OCI-M2 (cell line): ENCODE measurements around the gene ITGA3.
"Not testable (repeated sequence)": the region's sequence is repeated elsewhere in the genome, so short reads cannot be mapped to it uniquely, and the experiment has no call there.

Experiments
- DNase-seq: peaks from one replicate; lab custom pipeline; 2025; ENCODE audit not compliant: unreplicated experiment; lab: John Stamatoyannopoulos, UW

The ITGA3 gene

DNA sequence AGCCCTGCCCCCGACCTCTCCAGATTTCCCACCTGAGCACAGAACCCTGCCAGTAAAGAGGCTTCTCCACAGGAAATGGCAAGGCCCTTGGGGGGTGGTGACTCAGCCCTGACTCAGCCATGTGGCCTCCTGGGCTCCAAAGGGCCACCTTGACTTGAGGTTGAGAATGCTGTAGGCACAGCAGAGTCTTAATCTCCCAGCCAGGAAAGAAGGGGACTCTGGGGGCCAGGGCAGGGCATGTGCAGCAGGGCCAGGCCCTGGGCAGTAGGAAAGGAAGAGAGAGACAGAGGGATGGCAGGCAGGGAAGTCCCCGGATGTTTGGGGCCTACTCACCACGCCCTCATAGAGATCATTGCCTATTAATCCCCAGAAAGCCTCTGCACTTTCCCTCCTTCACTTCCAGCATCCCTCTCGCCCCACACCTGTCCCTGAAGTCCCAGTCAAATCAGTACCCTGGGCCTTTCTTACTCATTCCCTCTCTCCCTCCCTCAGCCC lies 4.8 kb upstream of the ITGA3 start:
- DNase-seq = no peak

DNA sequence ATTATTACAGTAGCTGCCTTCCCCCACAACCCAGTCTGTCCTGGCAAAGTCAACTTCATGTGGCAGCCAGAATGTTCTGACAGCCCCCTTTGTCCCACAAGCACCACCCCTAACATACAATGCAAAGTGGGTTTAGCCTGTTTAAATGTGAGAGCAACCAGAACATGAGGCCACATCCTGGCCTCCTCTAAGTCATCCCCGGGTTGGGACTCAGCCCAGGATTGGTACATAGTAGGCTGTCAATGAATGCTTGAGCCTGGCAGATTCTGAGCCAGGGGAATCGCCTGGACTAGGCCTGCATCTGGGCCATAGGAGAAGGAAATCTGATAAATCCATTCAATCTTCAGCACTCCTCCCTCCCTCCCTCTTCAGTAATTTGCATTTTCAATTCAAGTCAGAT lies 4.3 kb upstream of the ITGA3 start:
- DNase-seq = no peak

GRCh38 chr17:50052241-50052796 lies 3.6 kb upstream of the ITGA3 start:
- no peak for DNase-seq

- no peak for DNase-seq
Observed at GRCh38 chr17:50052822-50053653, 2.9 kb upstream of the ITGA3 start.

- no peak for DNase-seq
Observed at GRCh38 chr17:50053654-50053960, 2.3 kb upstream of the ITGA3 start.

GRCh38 chr17:50055055-50055425 lies 870 bp upstream of the ITGA3 start:
- DNase-seq = no peak

GRCh38 chr17:50056217-50056960 lies 479 bp downstream of the ITGA3 start:
- no peak for DNase-seq

DNA sequence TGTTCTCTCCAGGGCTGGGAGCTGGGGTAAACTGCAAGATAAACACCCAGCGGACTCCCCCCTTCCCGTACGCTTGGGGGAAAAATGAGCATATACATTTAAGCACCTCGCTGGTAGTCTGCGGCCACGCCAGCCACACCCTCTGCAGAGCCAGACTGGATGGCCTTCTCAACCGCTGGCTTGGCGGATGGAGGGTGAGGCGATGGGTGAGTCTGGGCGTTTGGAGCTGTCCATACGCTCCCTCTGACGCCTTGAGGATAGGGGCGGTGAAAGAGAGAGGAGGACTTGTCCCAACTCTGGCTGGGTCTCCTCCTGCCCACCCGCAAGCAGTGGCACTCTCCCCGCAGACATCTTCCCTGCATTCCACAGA lies 1.0 kb downstream of the ITGA3 start:
- no peak for DNase-seq

DNA sequence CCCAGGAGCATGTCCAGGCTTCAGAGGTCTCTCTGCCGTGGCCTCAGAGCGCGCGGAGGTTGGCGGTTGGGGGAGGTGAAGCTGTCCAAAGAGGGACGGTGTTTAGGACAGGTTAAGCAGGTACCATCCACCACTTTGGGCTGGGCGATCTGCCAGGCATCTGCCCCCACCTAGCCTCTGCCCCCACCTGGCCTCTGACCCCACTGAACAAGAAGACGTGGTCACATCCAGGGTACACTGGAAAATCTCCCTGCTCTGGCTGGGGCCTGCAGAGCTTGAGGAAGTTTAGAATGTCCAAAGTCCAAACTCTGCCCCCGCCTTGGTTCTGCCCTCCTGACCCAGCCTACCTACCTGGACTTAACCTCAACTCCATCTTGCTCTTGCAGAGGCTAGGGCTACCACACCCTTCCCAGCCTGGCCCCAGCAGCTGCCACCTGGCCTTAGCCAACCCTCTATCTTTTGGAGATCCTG lies 1.6 kb downstream of the ITGA3 start:
- no peak for DNase-seq

DNA sequence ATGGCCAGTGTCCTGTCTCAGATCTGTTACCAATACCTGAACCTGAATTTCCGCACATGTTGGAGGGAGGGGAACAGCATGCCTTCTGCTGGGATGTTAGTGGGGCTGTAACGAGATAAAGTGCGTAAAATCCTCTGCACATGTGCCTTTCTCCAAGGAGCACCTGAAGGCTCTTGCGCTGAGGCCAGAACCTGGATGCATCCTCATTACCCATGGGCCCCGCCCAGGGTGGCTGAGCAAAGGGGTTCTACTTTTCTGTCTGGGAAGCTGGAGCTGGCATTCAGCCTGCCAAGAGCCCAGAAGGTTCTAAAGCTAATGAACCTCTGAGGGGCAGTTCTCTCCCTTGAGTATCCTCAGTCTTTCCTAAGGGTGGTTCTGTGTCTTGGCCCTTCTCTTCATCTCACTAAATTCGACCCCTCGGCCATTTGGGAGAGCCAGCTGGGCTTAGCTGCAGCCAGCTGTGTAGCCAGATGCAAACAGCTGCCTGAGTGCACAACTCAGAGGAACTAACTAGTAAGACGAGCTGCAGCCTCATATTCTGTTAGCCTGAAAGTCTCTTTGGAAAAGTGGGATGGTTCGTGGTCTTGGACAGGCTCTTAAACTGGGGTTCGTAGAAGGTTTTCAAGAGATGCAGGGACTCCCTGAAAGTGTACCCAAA lies 2.5 kb downstream of the ITGA3 start:
- DNase-seq = no peak

DNA sequence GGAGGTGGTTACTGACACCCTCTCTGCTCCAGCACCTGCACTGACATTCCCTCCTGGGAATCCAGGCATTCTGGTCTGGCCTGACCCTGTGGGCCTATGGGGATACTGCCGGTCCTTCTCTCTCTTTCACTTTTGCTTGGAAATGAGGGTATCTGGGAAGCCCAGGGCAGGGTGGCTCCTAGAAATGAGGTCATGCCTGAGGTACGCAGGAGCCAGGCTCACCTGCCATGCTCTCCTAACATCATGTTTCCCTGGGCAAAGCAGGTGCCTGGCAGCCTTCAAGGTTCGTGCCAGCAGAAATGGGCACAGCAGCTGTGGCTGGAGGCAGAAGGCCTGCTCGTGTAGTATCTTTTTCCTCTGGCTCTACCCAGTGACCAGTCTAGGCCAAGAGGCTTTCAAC lies 3.3 kb downstream of the ITGA3 start:
- no peak for DNase-seq

DNA sequence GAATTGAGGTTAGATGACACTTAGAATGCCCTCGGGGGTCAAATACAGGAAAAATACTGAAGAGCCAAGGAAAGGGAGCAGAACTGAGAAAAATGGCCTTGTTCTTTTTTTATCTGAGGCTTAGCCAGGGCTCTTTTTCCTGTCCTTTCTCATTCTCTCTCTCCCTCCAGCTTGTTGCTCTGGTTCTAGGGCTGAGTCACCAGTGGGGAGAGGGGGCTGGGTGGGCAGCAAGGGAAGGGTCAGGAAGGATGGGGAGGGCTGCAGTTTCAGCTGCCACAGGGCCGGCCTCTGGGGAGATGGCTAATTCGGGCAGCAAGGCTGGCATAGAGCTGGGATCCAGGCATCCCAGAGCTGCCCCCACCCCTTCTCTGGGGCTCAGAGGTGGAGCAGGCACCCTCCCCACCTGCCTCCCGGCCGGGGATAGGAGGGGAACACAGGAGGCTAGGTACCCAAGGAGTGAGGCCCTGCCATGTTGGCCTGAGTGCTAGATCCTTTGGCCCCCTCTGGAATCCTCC lies 3.9 kb downstream of the ITGA3 start:
- DNase-seq = no peak

DNA sequence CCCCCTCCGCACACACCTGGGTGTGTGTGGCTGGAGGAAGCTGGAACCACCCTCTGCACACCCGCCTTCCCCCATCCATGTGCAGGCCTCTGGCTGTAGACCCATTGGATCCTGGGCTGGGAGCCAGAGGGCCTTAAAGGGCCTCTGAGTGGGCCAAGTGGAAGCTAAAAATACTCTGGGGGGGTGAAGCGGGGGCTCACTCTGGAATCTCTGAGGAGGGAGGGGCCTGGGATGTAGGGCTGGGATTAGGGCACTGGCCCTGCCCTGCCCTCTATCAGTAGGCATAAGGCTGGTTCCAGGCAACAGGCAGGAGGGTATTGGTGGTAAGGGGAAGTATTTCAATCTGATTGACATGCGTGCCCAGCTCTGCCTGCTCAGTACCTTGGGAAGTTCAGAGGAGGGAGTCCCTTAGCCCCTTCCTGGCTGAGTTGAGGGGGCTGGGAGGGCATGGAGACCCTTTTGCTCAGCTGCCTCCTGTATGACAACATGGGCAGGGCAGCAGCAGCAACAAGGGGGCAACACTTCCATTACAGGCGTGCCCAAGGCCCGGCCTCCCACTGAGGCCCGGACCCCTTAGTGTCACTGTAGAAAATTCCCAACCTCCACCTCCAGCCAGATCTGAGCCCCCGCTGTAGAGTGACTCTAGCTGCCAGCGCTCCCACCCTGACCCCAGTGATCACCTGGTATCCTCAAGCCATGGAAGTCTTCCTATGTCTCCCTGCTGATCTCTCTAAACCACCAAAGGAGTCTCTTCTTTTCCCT lies 5.2 kb downstream of the ITGA3 start:
- DNase-seq = no peak

GRCh38 chr17:50061713-50062045 lies 5.8 kb downstream of the ITGA3 start:
- not testable (repeated sequence) for DNase-seq

DNA sequence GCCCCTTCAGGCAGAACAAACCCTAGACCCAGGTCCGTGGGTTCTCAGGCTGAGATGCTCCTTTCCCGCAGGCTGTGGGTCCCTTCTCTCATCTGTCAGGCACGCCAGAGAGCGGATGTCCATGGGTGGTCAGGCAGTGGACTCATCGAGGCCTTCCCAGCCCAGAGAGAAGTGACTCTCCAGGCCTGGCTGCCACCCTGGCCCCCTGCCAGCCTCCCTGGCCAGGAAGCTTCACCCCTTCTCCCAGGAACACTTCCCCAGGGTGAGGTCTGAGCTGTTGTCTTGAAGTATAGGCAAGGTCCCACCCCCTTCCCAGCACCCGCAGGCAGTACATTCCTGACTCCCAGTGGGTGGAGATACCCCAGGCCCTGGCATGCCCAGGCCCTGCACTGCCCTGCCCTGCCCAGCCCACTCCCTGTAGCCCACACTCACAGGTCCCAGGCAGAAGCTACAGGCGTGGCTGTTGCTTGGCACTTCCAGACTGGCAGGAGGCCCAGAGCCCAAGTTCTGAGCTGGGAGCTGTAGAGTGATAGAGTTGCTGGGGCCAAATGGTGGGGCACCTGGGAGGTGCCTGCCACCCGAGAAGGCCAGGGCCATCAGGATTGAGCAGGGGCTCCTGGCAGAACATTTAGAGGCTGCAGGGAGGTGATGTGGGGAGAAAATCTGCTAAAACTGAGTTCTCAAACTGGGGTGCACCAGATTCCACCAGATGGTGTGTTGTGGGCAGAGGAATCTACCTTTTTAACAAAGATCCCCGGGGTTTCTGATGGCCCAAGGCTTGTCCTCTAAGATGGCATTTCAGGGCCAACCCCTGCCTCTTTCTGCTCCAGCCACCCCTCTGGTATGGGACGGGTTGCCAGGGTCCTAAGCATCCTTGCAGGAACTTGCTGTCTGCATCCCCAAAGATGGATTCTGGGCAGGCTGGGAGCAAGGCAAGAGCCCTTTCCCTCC lies 6.7 kb downstream of the ITGA3 start:
- DNase-seq = no peak

- no peak for DNase-seq
Observed at GRCh38 chr17:50063561-50064252, 7.8 kb downstream of the ITGA3 start.

DNA sequence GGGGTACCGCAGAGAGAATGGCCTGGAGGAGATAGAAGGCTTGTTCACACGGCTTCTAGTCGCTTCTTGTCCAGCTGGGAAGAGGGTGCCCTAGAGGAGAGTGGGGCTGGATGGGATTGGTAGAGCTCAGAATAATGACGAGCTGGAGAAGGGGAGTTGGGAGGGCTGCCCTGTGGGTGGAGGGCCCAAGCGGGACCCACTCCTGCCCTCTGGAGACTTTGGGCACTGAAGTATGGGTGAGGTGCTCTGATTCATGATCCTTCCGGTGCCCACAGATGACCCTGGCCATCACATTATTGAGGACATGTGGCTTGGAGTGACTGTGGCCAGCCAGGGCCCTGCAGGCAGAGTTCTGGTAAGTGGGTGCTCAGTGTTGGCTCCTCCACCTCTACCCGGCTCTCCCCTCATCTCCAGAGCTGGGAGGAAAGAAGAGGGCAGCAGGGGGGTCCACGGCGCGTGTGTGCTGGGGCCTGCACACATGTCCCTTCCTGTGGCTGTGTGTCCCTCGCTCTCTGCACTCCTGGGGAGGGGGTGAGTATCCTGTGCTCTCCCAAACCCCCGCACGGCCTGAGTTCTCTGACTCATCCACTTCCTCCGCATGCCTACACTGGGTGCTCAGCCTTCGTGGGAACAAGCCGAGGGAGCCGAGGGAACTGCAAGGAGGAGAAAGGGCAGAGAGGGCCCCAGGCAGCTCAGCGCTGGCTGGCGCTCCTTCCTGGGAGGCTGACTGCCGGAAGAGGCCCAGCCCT lies 8.5 kb downstream of the ITGA3 start:
- no peak for DNase-seq

GRCh38 chr17:50065056-50065455 lies 9.1 kb downstream of the ITGA3 start:
- no peak for DNase-seq
